ENCODE data around the gene C19orf73. TPM values are rescaled to one million over a fixed set of nuclear protein-coding genes. Genes with fewer than 3 reads are reported as not detected.

Gene C19orf73
- total RNA-seq, 1 donor from 2014 or later, result 1.3 TPM

Other genes with a start within 250 kb of the C19orf73 start
- 30.0 TPM for gene PPP1R15A, start 246.7 kb downstream of the C19orf73 start, total RNA-seq
- 0.24 TPM for gene TULP2, start 220.4 kb downstream of the C19orf73 start, total RNA-seq
- 104 TPM for gene NUCB1, start 218.8 kb downstream of the C19orf73 start, total RNA-seq
- 1.2 TPM for gene DHDH, start 185.4 kb downstream of the C19orf73 start, total RNA-seq
- gene BAX, start 164.3 kb downstream of the C19orf73 start, total RNA-seq, result 58.9 TPM
- gene FTL, start 153.8 kb downstream of the C19orf73 start, total RNA-seq, result 417 TPM
- 50.8 TPM for gene GYS1, start 125.8 kb downstream of the C19orf73 start, total RNA-seq
- gene RUVBL2, start 125.3 kb downstream of the C19orf73 start, total RNA-seq, result 79.0 TPM
- not detected for gene LHB, start 102.1 kb downstream of the C19orf73 start, total RNA-seq
- not detected for gene CGB3, start 94.8 kb downstream of the C19orf73 start, total RNA-seq
- gene CGB2, start 87.3 kb downstream of the C19orf73 start, total RNA-seq, result not detected
- gene CGB1, start 82.2 kb downstream of the C19orf73 start, total RNA-seq, result not detected
- gene CGB5, start 75.3 kb downstream of the C19orf73 start, total RNA-seq, result not detected
- gene CGB8, start 70.0 kb downstream of the C19orf73 start, total RNA-seq, result not detected
- 0.52 TPM for gene CGB7, start 61.4 kb downstream of the C19orf73 start, total RNA-seq
- gene NTF4, start 54.3 kb downstream of the C19orf73 start, total RNA-seq, result 5.6 TPM
- not detected for gene KCNA7, start 46.4 kb downstream of the C19orf73 start, total RNA-seq
- gene SNRNP70, start 33.7 kb downstream of the C19orf73 start, total RNA-seq, result 82.3 TPM
- 11.7 TPM for gene LIN7B, start 4.8 kb downstream of the C19orf73 start, total RNA-seq
- 9.2 TPM for gene PPFIA3, start 401 bp upstream of the C19orf73 start, total RNA-seq
- 0.24 TPM for gene HRC, start 36.3 kb upstream of the C19orf73 start, total RNA-seq
- gene TRPM4, start 38.6 kb upstream of the C19orf73 start, total RNA-seq, result 12.1 TPM
- gene SLC6A16, start 206.0 kb upstream of the C19orf73 start, total RNA-seq, result 0.48 TPM
- gene CD37, start 216.3 kb upstream of the C19orf73 start, total RNA-seq, result 3.5 TPM
- gene TEAD2, start 243.3 kb upstream of the C19orf73 start, total RNA-seq, result 8.0 TPM
- gene DKKL1, start 244.7 kb upstream of the C19orf73 start, total RNA-seq, result 0.24 TPM

All from esophagus mucosa (tissue), 1 donor.